K562 (cell line): ENCODE data around the gene ADAM8. TPM values are rescaled to one million over a fixed set of nuclear protein-coding genes. Genes with fewer than 3 reads are reported as not detected.
A peak's percentile ranks its signal among the peaks of the same experiment; 100 is the strongest.

Experiments
- ATAC-seq: fragments of 200-7000 bp; cut with Tn5 transposase; 3 replicates; pipeline ENCODE4 v1.9.1; 2020; ENCODE audit warnings: moderate library complexity
- BruUV-seq: library from RNA; stranded (reverse); fragments of 400-500 nt; replicated peaks from 2 replicates; lab custom pipeline; 2021; lab: Mats Ljungman, UMichigan
- CTCF ChIA-PET: fragments of 300-600 bp; formaldehyde crosslinking; extraction: SDS; loops from one replicate; lab custom pipeline; 2021; ENCODE audit warnings: low intra/inter-chr PET ratio; lab: Yijun Ruan, JAX
- POLR2A ChIA-PET: fragments of 300-600, 350-650 bp; sonication (Branson Sonifier 250); formaldehyde crosslinking; extraction: SDS; loops from one replicate; lab custom pipeline; 2021; ENCODE audit warnings: antibody characterized with exemption, inconsistent platforms; lab: Yijun Ruan, JAX
- DNase-seq, 4 experiments: peaks; one replicate each; pipeline versions ENCODE4 v3.0.0 to v3.0.0-alpha.2; 2011 to 2018; ENCODE audit warnings: low spot score in 3 of 4, mixed read lengths in 3 of 4; ENCODE audit errors: extremely low read depth in 1 of 4
- FAIRE-seq: peaks from 2 replicates; lab custom pipeline; 2011; peaks lifted over from hg19 to GRCh38; lab: Jason Lieb, UNC
- H2AFZ ChIP-seq: 2 replicates; pipeline ENCODE4 v1.6.0; 2011; ENCODE audit warnings: low read depth, low read length, control low read depth, inconsistent platforms
- H3K27ac ChIP-seq: fragments of 200-600 bp; 3 replicates; pipeline ENCODE4 v1.8.0; 2011; ENCODE audit warnings: low read depth, mild to moderate bottlenecking, control low read depth, inconsistent platforms, low read length, moderate library complexity, mixed read lengths; ENCODE audit errors: extremely low read depth
- H3K27me3 ChIP-seq, 2 experiments: fragments of 300-600 bp in 1 of 2; 2 replicates in 1 of 2; 3 replicates in 1 of 2; pipeline versions ENCODE4 v1.6.0 to v1.8.0; 2011; ENCODE audit warnings: inconsistent platforms in 2 of 2, low read length in 2 of 2, mild to moderate bottlenecking in 1 of 2, mixed read lengths in 1 of 2, moderate library complexity in 1 of 2; ENCODE audit not compliant: control insufficient read depth in 2 of 2, insufficient read depth in 2 of 2
- H3K36me3 ChIP-seq: fragments of 300-600 bp; 3 replicates; pipeline ENCODE4 v1.8.0; 2011; ENCODE audit warnings: mild to moderate bottlenecking, low read length, inconsistent platforms; ENCODE audit not compliant: control insufficient read depth, insufficient read depth
- H3K4me1 ChIP-seq, 2 experiments: fragments of 200-600 bp in 1 of 2; replicated peaks in 1 of 2; 2 replicates in 1 of 2; 3 replicates in 1 of 2; pipeline versions ENCODE4 v1.5.1 to v1.8.0; 2011; ENCODE audit warnings: inconsistent platforms in 2 of 2, low read length in 2 of 2, mild to moderate bottlenecking in 1 of 2, mixed read lengths in 1 of 2, moderate library complexity in 1 of 2; ENCODE audit not compliant: control insufficient read depth in 2 of 2, insufficient read depth in 2 of 2
- H3K4me2 ChIP-seq: 2 replicates; pipeline ENCODE4 v1.6.1; 2011; ENCODE audit warnings: low read length, control low read depth, inconsistent platforms, mixed read lengths; ENCODE audit not compliant: insufficient read depth
- H3K4me3 ChIP-seq: fragments of 200-600 bp; sonication (generic), shearing (Covaris generic); 2 replicates; pipeline ENCODE4 v1.5.1; 2016; ENCODE audit warnings: control low read depth, inconsistent platforms
- H3K79me2 ChIP-seq: fragments of 200-600 bp; 3 replicates; pipeline ENCODE4 v1.8.0; 2011; ENCODE audit warnings: low read length, inconsistent platforms; ENCODE audit not compliant: control insufficient read depth, insufficient read depth
- H3K9ac ChIP-seq, 2 experiments: 2 replicates each; pipeline versions ENCODE4 v1.6.0 to v1.6.1; 2011; ENCODE audit warnings: low read depth in 2 of 2, low read length in 2 of 2, control low read depth in 1 of 2, inconsistent platforms in 1 of 2, mild to moderate bottlenecking in 1 of 2, mixed read lengths in 1 of 2; ENCODE audit not compliant: insufficient read depth in 1 of 2
- H3K9me1 ChIP-seq: one replicate; pipeline ENCODE4 v1.6.0; 2011; ENCODE audit warnings: inconsistent platforms, mild to moderate bottlenecking, low read length, moderate library complexity; ENCODE audit not compliant: control insufficient read depth, insufficient read depth
- H3K9me3 ChIP-seq: replicated peaks from 2 replicates; pipeline ENCODE4 v1.5.1; 2011; ENCODE audit warnings: low read depth, low read length, inconsistent platforms; ENCODE audit not compliant: control insufficient read depth, insufficient read depth
- H4K20me1 ChIP-seq: replicated peaks from 2 replicates; pipeline ENCODE4 v1.6.1; 2011; ENCODE audit warnings: low read length, inconsistent platforms, mixed read lengths; ENCODE audit not compliant: control insufficient read depth, insufficient read depth
- CBX3 ChIP-seq, 2 experiments: IDR thresholded peaks; 1 replicate in 1 of 2; 2 replicates in 1 of 2; pipeline ENCODE4 v1.6.1; 2012; ENCODE audit warnings: inconsistent platforms in 2 of 2, low read length in 2 of 2, borderline replicate concordance in 1 of 2, control low read depth in 1 of 2
- HMG20A ChIP-seq: fragments of 450-650 bp; formaldehyde crosslinking; conservative IDR thresholded peaks from 2 replicates; pipeline ENCODE4 v1.4.0; 2020; ENCODE audit warnings: mild to moderate bottlenecking, mixed read lengths
- HMGN3 ChIP-seq: IDR thresholded peaks from 2 replicates; pipeline ENCODE4 v1.6.1; 2011; ENCODE audit warnings: borderline replicate concordance, low read depth, mild to moderate bottlenecking, mixed read lengths, low read length; ENCODE audit not compliant: insufficient read length; ENCODE audit errors: extremely low read depth
- NFRKB ChIP-seq: fragments of 450-650 bp; IDR thresholded peaks from 2 replicates; pipeline ENCODE4 v1.6.1; 2016; ENCODE audit warnings: low read depth
- RBFOX2 ChIP-seq: fragments of 200-400 bp; formaldehyde crosslinking; IDR thresholded peaks from 2 replicates; pipeline ENCODE4 v1.6.1; 2017; ENCODE audit warnings: low read depth, mild to moderate bottlenecking, low read length, moderate library complexity
- TAF15 ChIP-seq: fragments of 200-400 bp; formaldehyde crosslinking; IDR thresholded peaks from 2 replicates; pipeline ENCODE4 v1.6.1; 2017; ENCODE audit warnings: mild to moderate bottlenecking, low read depth, low read length, moderate library complexity
- ZC3H4 ChIP-seq: sonication (generic); formaldehyde crosslinking; IDR thresholded peaks from 2 replicates; pipeline ENCODE4 v1.9.0; 2021; ENCODE audit warnings: missing genetic modification reagents, borderline replicate concordance
- WGBS: fragments of 100-300 bp; shearing (Covaris generic); methylation state at CpG from one replicate; pipeline ENCODE4 v1.1.6; 2016; ENCODE audit warnings: low coverage, mixed read lengths; ENCODE audit not compliant: insufficient coverage; ENCODE audit errors: missing lambda C conversion rate; 5-methylcytosine and 5-hydroxymethylcytosine counted together
- in situ Hi-C: fragments of 300-500 bp; cut with MboI; formaldehyde crosslinking; loops from 4 replicates; pipeline ENCODE4 v1.15.0; 2018; ENCODE audit warnings: inconsistent platforms, mixed read lengths
- intact Hi-C: fragments of 100-400 bp; cut with micrococcal nuclease; formaldehyde crosslinking; loops from 2 replicates; pipeline ENCODE4 v1.14.2; 2022
- polyA plus RNA-seq, 8 experiments: library from polyadenylated mRNA; depleted of rRNA in 4 of 8; stranded (reverse) in 5 of 8; unstranded in 3 of 8; fragments of >200 nt; fragmentation: Nextera tagmentation in 2 of 8; fragmentation: Illumina TruSeq in 1 of 8; extraction: Ambion mirVana in 2 of 8; extraction: Trizol in 1 of 8; gene quantifications; 2 replicates each; pipeline versions ENCODE4 v1.2.1 to v1.2.3, GENCODE V29; 2011 to 2014; ENCODE audit warnings: inconsistent platforms in 1 of 8, missing spikeins in 1 of 8
- total RNA-seq, 7 experiments: library from RNA; depleted of rRNA in 6 of 7; stranded (reverse); fragments of >200 nt in 6 of 7; fragmentation: Illumina TruSeq in 2 of 7; extraction: Trizol in 2 of 7; gene quantifications; 2 replicates each; pipeline versions ENCODE4 v1.2.1 to v1.2.3, GENCODE V29; 2011 to 2021; ENCODE audit warnings: low replicate concordance in 1 of 7
- TF ChIP-seq, protein P1 (sequence below): IDR thresholded peaks from 2 replicates; pipeline ENCODE4 v1.6.1; 2011; ENCODE audit warnings: borderline replicate concordance, low read depth, mild to moderate bottlenecking, moderate library complexity, low read length; ENCODE audit not compliant: insufficient read depth, poor library complexity, severe bottlenecking

ADAM8 gene
- total and polyA plus RNA-seq, 9 of the 15 experiments (the other 6 are each of a cell fraction or from before 2014, with no cell fraction given) = 0.07 to 7.0 (median 1.1) TPM

DNA sequence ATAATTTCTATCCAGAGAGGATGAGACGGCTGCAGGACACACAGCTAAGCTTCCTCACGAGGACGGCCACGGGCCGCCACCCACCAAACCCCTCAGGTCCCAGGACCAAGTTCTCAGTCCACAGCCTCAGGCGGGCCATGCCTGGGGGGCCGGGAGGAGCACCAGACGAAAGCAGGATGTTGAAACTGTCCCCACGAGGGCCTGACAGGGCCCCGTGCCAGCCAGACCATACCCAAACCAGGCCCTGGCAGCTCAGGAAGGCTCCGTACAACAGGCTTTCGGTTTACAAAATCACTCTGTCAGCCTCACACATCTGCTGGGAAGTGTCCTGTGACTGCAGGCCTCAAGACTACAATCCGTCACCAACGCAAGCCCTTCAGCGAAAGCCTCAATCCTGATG lies 17.5 kb upstream of the ADAM8 start (continued):
- TF ChIP-seq, protein P1, sequence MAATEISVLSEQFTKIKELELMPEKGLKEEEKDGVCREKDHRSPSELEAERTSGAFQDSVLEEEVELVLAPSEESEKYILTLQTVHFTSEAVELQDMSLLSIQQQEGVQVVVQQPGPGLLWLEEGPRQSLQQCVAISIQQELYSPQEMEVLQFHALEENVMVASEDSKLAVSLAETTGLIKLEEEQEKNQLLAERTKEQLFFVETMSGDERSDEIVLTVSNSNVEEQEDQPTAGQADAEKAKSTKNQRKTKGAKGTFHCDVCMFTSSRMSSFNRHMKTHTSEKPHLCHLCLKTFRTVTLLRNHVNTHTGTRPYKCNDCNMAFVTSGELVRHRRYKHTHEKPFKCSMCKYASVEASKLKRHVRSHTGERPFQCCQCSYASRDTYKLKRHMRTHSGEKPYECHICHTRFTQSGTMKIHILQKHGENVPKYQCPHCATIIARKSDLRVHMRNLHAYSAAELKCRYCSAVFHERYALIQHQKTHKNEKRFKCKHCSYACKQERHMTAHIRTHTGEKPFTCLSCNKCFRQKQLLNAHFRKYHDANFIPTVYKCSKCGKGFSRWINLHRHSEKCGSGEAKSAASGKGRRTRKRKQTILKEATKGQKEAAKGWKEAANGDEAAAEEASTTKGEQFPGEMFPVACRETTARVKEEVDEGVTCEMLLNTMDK = no peak

DNA sequence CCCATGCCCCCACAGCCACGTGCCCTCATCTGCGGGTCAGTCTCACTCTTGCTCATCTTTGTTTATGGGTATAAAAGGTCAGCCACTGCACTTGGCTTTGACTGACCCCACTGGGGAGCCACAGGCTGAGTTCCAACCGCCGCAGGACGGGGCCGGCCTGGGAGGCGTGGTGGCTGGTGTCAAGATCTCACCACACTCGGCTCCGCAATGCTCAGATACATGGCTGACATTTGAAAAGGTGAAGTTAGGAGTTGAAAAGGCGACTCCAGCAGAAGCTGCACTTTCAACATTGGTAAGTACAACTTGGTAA lies 17.1 kb upstream of the ADAM8 start:
- Histone ChIP-seq H3K4me2 (no peak overlapping the region), H3K9me1 (no peaks in the 10 kb centered on the region), H3K9me3 (no peaks in the 10 kb centered on the region), H3K9ac (no peak overlapping the region), H3K4me1 (no peaks in the 10 kb centered on the region), H2AFZ (no peak overlapping the region), H3K27ac (no peak overlapping the region), H3K27me3 (no peaks in the 10 kb centered on the region), H3K4me3 (no peak overlapping the region), H4K20me1 (no peaks in the 10 kb centered on the region), H3K79me2 (no peaks in the 10 kb centered on the region), H3K36me3 (peaks cover 71% of the 10 kb centered on the region; the same call in 2 of the 3 replicates)
- in situ Hi-C loops (no loop called here), intact Hi-C loops (no loop called here)
- WGBS = 88% methylated on average over 8 of the region's 10 CpGs
- ATAC-seq (no peak), FAIRE-seq (no peak), DNase-seq (no peak)
- CTCF ChIA-PET = no interaction called here
- no peak for TF ChIP-seq TAF15
- TF ChIP-seq RBFOX2 = 0 out of 2 replicates have a peak, but pooled peaks have one; percentile 1
- TF ChIP-seq CBX3 (IDR thresholded peaks at IDR 0.05; ENCODE audit: borderline replicate concordance in 1 of 2, low read length in 2 of 2) = no peak
- no peak for TF ChIP-seq ZC3H4 (CRISPR knock-in tag)
- TF ChIP-seq HMG20A (CRISPR knock-in tag) = no peak
- no peak for TF ChIP-seq NFRKB
- no peak for TF ChIP-seq HMGN3
- BruUV-seq = no TSS peak
- POLR2A ChIA-PET = interaction anchor here (1.0 to 1.1 kb wide), 3 partner anchors 9 to 33 kb away, joined by 3 to 4 read pairs (median 4); no protein-coding TSS in a partner anchor
